Thyroid gland (tissue), 4 donors: ENCODE results near the gene IP6K3. TPM values are rescaled to one million over a fixed set of nuclear protein-coding genes. Genes with fewer than 3 reads are reported as not detected.

Source experiments
- DNase-seq, 2 donors: peaks; one replicate each; pipeline ENCODE4 v3.0.0-alpha.2; 2019
- H3K27ac ChIP-seq, 3 donors: fragments of 200-600 bp; sonication (generic); 1 replicate in 2 of 3; 2 replicates in 1 of 3; pipeline ENCODE4 v1.5.1; 2016 to 2019; ENCODE audit warnings: mild to moderate bottlenecking in 1 of 3, moderate library complexity in 1 of 3
- H3K27me3 ChIP-seq: fragments of 200-600 bp; sonication (generic); one replicate; pipeline ENCODE4 v1.5.1; 2019
- H3K36me3 ChIP-seq, 2 donors: fragments of 200-600 bp; sonication (generic); one replicate each; pipeline ENCODE4 v1.5.1; 2016 to 2019
- H3K4me1 ChIP-seq, 2 donors: fragments of 200-600 bp; sonication (generic); one replicate each; pipeline ENCODE4 v1.5.1; 2017 to 2019
- H3K4me3 ChIP-seq, 3 donors: fragments of 200-600 bp; sonication (generic); replicated peaks in 1 of 3; 1 replicate in 2 of 3; 2 replicates in 1 of 3; pipeline ENCODE4 v1.5.1; 2016; ENCODE audit warnings: mild to moderate bottlenecking in 1 of 3
- H3K9me3 ChIP-seq: fragments of 200-600 bp; sonication (generic); one replicate; pipeline ENCODE4 v1.5.1; 2017
- POLR2A ChIP-seq, 2 donors: fragments of 450-650 bp; IDR thresholded peaks; one replicate each; pipeline ENCODE4 v1.6.1; 2017; ENCODE audit warnings: antibody characterized with exemption in 2 of 2, mild to moderate bottlenecking in 2 of 2, moderate library complexity in 1 of 2
- WGBS, 2 donors: methylation state at CpG; one replicate each; pipeline ENCODE4 v1.1.5; 2017; 5-methylcytosine and 5-hydroxymethylcytosine counted together
- intact Hi-C: fragments of 100-400 bp; cut with DNase I; formaldehyde crosslinking; loops from one replicate; pipeline ENCODE4 v1.15.1; 2023
- total RNA-seq, 4 donors: library from RNA; depleted of rRNA; stranded (reverse); fragments of >200 nt; gene quantifications; one replicate each; pipeline ENCODE4 v1.2.3, GENCODE V29; 2016
- TF ChIP-seq, protein P1 (sequence below), 6 experiments: fragments of 200-600 bp in 3 of 6; fragments of 450-650 bp in 3 of 6; sonication (generic) in 3 of 6; IDR thresholded peaks; one replicate each; pipeline ENCODE4 v1.5.1; 2016 to 2019; ENCODE audit warnings: antibody characterized with exemption in 6 of 6, mild to moderate bottlenecking in 2 of 6, inconsistent platforms in 1 of 6, moderate library complexity in 1 of 6

IP6K3 gene
- total RNA-seq, 4 donors from 2014 or later: 7.9 to 20.5 (median 17.1) TPM

DNA sequence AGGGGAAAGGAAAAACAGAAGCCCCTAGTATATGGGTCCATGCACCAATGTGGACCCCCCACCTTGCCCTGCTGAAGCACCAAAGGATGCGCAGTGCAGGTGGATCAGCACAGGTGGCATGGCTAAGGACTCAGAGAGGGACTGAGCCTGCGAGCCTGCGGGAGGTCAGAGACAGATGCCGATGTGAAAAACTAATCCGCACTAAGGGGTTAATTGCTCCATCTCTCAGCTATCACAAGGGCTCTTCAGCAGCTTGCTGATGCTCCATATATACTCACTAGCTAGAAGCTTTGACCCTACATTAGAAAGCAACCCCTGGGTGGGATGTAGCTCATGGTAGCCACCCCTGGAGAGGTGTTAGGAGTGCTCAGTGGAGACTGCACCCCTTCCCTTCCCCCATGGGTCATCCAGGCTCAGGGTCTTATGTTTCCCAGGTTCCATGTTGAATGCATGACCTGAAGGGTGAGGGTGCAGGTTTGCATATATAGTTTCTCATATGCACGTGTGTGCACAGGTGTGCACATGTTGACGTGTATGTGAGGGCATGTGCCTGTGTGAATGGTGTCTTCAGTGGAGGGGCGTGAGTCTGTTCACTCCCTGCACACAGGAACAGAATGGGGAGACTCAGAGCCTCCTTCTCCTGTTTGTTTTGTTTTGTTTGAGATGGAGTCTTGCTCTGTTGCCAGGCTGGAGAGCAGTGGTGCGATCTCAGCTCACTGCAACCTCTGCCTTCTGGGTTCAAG is 13.4 kb upstream of the IP6K3 start:
- Histone ChIP-seq H3K4me1 (peaks cover 49 to 67% of the 10 kb centered on the region in 2 donors), H3K27me3 (no peaks in the 10 kb centered on the region), H3K4me3 (no peak overlapping the region), H3K27ac (peak overlapping the region; percentile 68 to 75 (median 73)), H3K9me3 (no peaks in the 10 kb centered on the region), H3K36me3 (no peaks in the 10 kb centered on the region)
- peak in 1 of 2 donors; percentile 32 for DNase-seq
- intact Hi-C loops: loop anchor here (10.0 kb wide), 1 partner anchor 175 kb away; the partner anchor contains the start of gene BAK1
- no peak for TF ChIP-seq POLR2A (IDR thresholded peaks at IDR 0.05)
- TF ChIP-seq, protein P1, sequence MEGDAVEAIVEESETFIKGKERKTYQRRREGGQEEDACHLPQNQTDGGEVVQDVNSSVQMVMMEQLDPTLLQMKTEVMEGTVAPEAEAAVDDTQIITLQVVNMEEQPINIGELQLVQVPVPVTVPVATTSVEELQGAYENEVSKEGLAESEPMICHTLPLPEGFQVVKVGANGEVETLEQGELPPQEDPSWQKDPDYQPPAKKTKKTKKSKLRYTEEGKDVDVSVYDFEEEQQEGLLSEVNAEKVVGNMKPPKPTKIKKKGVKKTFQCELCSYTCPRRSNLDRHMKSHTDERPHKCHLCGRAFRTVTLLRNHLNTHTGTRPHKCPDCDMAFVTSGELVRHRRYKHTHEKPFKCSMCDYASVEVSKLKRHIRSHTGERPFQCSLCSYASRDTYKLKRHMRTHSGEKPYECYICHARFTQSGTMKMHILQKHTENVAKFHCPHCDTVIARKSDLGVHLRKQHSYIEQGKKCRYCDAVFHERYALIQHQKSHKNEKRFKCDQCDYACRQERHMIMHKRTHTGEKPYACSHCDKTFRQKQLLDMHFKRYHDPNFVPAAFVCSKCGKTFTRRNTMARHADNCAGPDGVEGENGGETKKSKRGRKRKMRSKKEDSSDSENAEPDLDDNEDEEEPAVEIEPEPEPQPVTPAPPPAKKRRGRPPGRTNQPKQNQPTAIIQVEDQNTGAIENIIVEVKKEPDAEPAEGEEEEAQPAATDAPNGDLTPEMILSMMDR (IDR thresholded peaks at IDR 0.05): no peak
- WGBS, 2 donors: 64 to 65% methylated on average over 8 to 9 of the region's 9 CpGs

DNA sequence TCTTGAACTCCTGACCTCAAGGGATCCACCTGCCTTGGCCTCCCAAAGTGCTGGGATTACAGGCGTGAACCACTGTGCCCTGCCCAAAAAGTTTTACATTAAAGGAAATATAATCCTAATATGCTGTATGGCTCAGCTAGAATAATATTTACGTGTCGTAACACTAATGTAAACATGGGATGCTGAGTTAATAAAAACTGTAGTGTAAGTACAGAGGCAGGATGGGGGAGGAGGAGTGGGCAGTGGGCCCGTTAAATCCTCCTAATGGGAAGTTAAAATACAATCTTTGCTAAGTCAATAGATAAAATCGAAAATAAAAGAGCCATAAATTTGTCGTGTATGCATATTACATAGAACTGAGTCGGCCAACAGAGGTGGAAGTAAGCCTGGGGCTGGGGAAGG is 12.1 kb upstream of the IP6K3 start:
- no peak for DNase-seq
- Histone ChIP-seq H3K27me3 (no peaks in the 10 kb centered on the region), H3K27ac (peak overlapping the region; percentile 71 to 81 (median 73)), H3K4me3 (no peak overlapping the region), H3K4me1 (peaks cover 61 to 79% of the 10 kb centered on the region in 2 donors), H3K36me3 (no peaks in the 10 kb centered on the region), H3K9me3 (no peaks in the 10 kb centered on the region)
- TF ChIP-seq, protein P1 (IDR thresholded peaks at IDR 0.05): no peak
- TF ChIP-seq POLR2A (IDR thresholded peaks at IDR 0.05): no peak
- WGBS, 2 donors: 28 to 36% methylated on average over 7 of the region's 7 CpGs
- intact Hi-C loops: no loop called here

DNA sequence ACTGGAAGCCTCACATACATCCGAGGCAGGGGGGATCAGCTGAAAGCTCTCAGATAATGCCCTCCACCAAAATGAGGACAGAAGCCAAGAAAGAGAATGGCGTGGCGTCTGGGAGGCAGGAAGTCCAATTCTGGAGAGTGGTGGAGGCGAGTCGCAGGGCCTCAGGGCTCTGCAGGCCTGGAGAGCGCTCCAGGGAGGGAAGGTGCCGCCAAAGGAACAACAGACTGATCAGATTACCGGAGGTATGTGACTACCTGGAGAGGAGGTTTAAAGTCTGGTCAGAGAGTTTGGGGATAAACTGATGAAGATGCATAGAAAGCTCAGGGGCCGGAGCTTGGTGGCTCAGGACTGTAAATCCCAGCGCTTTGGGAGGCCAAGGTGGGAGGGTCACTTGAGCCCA is 11.2 kb upstream of the IP6K3 start:
- no peaks in the 10 kb centered on the region for H3K27me3 ChIP-seq
- intact Hi-C loops: no loop called here
- H3K4me3 ChIP-seq: no peak overlapping the region
- peak overlapping the region; percentile 71 to 81 (median 73) for H3K27ac ChIP-seq
- DNase-seq: no peak
- H3K36me3 ChIP-seq: no peaks in the 10 kb centered on the region
- WGBS, 2 donors: 90 to 91% methylated on average over 10 of the region's 10 CpGs
- TF ChIP-seq, protein P1 (IDR thresholded peaks at IDR 0.05): no peak
- TF ChIP-seq POLR2A (IDR thresholded peaks at IDR 0.05): no peak
- no peaks in the 10 kb centered on the region for H3K9me3 ChIP-seq
- H3K4me1 ChIP-seq: peaks cover 61 to 79% of the 10 kb centered on the region in 2 donors

DNA sequence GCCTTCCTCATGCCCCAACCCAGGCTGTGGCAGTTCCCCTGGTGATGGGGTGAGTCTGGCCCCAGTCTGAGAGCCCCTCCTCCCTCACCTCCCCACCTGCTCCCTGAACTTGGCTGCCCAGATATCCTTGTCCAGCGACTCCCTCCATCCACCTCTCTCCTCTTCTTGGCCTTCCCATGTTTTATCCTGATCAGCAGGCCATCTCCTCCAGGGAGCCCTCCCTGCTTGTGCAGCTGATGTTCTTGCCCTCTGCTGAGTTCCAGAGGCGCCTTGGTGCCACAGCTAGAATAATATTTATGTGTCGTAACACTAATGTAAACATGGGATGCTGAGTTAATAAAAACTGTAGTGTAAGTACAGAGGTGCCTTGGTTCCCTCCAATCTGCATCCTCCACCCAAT is 10.4 kb upstream of the IP6K3 start:
- no peak overlapping the region for H3K4me3 ChIP-seq
- no peak for DNase-seq
- H3K27ac ChIP-seq: peak overlapping the region; percentile 61 to 81 (median 65)
- WGBS, 2 donors: 80 to 84% methylated on average over 3 of the region's 3 CpGs
- no peaks in the 10 kb centered on the region for H3K9me3 ChIP-seq
- H3K27me3 ChIP-seq: no peaks in the 10 kb centered on the region
- peaks cover 63 to 80% of the 10 kb centered on the region in 2 donors for H3K4me1 ChIP-seq
- intact Hi-C loops: no loop called here
- no peak for TF ChIP-seq POLR2A (IDR thresholded peaks at IDR 0.05)
- TF ChIP-seq, protein P1 (IDR thresholded peaks at IDR 0.05): no peak
- no peaks in the 10 kb centered on the region for H3K36me3 ChIP-seq

DNA sequence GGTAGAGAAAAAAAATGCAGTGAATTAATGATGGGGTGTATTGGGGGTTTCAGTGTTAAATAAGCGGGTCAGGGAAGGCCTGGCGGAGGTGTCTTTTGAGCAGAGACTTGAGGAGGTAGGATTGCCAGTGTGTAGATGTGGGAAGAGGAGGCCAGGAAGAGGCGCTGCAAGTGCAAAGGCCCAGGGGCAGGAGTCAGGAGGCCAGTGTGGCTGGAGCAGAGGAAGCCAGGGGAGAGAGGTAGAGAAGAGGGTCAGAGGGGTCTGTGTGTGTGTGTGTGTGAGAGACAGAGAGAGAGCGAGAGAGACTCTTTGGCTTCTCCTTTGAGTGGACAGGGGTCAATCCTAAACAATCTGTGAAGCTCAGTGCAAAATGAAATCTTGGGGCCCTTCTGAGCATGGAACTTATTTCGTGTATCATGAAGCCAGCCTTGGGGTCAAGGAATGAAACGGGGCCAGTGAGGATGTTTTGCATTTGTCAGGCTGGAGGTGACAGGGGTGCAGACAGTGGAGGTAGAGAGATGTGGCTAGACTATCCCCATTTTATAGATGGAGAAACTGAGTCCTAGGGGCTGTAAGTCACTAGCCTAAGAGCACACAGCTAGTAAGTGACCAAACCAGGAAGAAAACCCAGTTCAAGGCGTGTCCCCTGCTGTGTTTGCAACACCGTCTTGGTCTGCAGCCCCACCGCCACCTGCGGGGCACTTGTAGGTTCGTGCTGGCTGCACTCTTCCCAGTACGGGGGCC is 9.7 kb upstream of the IP6K3 start:
- Histone ChIP-seq H3K27ac (peak overlapping the region; percentile 61 to 81 (median 65)), H3K27me3 (no peaks in the 10 kb centered on the region), H3K4me1 (peaks cover 64 to 80% of the 10 kb centered on the region in 2 donors), H3K9me3 (no peaks in the 10 kb centered on the region), H3K4me3 (no peak overlapping the region), H3K36me3 (no peaks in the 10 kb centered on the region)
- TF ChIP-seq POLR2A (IDR thresholded peaks at IDR 0.05): no peak
- TF ChIP-seq, protein P1 (IDR thresholded peaks at IDR 0.05): no peak
- DNase-seq: peak in 1 of 2 donors; percentile 36
- intact Hi-C loops: no loop called here
- 81% methylated on average over 12 of the region's 12 CpGs for WGBS, 2 donors
